ENCODE data around the gene MIEF1.

MIEF1 gene

GRCh38 chr22:39476664-39477063 lies 25.4 kb upstream of the MIEF1 start:
- DNase-seq (ENCODE audit: low read depth), result no peak
- TF ChIP-seq, protein P1, sequence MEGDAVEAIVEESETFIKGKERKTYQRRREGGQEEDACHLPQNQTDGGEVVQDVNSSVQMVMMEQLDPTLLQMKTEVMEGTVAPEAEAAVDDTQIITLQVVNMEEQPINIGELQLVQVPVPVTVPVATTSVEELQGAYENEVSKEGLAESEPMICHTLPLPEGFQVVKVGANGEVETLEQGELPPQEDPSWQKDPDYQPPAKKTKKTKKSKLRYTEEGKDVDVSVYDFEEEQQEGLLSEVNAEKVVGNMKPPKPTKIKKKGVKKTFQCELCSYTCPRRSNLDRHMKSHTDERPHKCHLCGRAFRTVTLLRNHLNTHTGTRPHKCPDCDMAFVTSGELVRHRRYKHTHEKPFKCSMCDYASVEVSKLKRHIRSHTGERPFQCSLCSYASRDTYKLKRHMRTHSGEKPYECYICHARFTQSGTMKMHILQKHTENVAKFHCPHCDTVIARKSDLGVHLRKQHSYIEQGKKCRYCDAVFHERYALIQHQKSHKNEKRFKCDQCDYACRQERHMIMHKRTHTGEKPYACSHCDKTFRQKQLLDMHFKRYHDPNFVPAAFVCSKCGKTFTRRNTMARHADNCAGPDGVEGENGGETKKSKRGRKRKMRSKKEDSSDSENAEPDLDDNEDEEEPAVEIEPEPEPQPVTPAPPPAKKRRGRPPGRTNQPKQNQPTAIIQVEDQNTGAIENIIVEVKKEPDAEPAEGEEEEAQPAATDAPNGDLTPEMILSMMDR (IDR thresholded peaks at IDR 0.05; ENCODE audit: insufficient read depth, low read depth, low read length, missing control alignments), result no peak
- no peak overlapping the region for H3K4me3 ChIP-seq (ENCODE audit: low read length)

GRCh38 chr22:39477542-39477941 lies 24.5 kb upstream of the MIEF1 start:
- no peak for DNase-seq (ENCODE audit: low read depth)
- TF ChIP-seq, protein P1 (IDR thresholded peaks at IDR 0.05; ENCODE audit: insufficient read depth, low read depth, low read length, missing control alignments), result no peak
- no peak overlapping the region for H3K4me3 ChIP-seq (ENCODE audit: low read length)

DNA sequence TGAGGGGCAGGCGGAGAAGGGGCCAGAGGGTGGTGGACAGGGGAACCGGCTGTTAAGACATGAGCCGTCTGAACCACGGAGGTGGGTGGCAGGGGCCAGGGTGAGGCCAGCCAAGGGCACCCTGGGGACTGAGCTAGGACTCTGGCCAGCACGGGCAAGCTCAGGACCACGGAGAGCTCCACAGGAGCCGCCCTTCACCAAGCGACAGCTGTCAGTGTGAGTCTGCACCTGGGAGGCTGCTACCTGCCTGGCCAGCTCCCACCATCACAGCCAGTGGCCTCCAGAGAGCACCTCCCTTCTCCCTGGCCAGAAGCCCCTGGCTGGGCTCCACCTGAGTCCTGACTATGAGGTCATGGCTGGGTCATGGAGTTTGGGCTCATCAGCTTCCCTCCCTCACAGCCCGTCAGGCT lies 23.6 kb upstream of the MIEF1 start:
- TF ChIP-seq, protein P1 (IDR thresholded peaks at IDR 0.05; ENCODE audit: insufficient read depth, low read depth, low read length, missing control alignments), result no peak
- H3K4me3 ChIP-seq (ENCODE audit: low read length), result no peak overlapping the region
- DNase-seq (ENCODE audit: low read depth), result peak; percentile 61

- H3K4me3 ChIP-seq (ENCODE audit: low read length), result no peak overlapping the region
- TF ChIP-seq, protein P1 (IDR thresholded peaks at IDR 0.05; ENCODE audit: insufficient read depth, low read depth, low read length, missing control alignments), result no peak
- DNase-seq (ENCODE audit: low read depth), result no peak
These were observed 22.8 kb upstream of the MIEF1 start for GRCh38 chr22:39479254-39479653.

DNA sequence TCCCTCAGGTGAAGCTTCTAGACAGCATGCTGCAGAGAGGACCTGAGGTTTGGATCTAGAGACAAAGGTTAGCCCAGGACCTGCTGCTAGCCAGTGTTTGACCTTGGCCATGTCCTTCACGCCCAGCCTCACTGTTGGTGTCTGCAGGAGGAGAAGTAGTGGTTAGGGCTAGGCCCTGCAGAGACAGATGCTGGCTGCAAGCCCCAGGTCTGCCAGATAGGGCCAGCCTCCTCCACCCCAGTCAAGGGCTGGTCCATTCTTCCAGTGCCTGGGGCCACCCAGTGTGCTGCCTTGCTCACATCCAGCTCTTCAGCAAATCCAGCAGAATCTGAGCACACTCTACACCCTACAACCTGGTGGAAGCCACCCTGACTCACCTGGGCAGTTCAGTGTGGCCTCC lies 21.5 kb upstream of the MIEF1 start:
- DNase-seq (ENCODE audit: low read depth), result no peak
- H3K4me3 ChIP-seq (ENCODE audit: low read length), result no peak overlapping the region
- TF ChIP-seq, protein P1 (IDR thresholded peaks at IDR 0.05; ENCODE audit: insufficient read depth, low read depth, low read length, missing control alignments), result no peak

GRCh38 chr22:39481054-39481453 lies 21.0 kb upstream of the MIEF1 start:
- TF ChIP-seq, protein P1 (IDR thresholded peaks at IDR 0.05; ENCODE audit: insufficient read depth, low read depth, low read length, missing control alignments), result no peak
- no peak overlapping the region for H3K4me3 ChIP-seq (ENCODE audit: low read length)
- DNase-seq (ENCODE audit: low read depth), result no peak

DNA sequence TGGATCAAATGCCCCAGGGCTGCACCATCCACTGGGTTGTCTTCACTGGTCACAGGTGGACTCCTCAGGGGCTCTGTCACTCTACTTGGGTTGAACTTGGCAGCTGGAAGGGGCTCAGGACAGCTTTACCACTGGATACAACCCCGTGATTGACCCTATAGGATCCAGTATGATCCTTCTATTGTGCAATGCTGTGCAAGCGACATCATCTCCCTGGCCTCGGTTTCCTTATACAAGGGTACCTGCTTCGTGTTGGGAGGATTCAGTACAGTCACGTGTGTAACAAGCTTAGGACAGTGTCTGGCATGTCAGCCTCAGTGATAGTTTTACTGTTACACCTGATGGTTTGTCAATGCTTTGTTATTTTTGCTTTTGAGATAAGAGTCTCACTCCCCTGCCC lies 20.5 kb upstream of the MIEF1 start:
- TF ChIP-seq, protein P1 (IDR thresholded peaks at IDR 0.05; ENCODE audit: insufficient read depth, low read depth, low read length, missing control alignments), result no peak
- no peak overlapping the region for H3K4me3 ChIP-seq (ENCODE audit: low read length)
- DNase-seq (ENCODE audit: low read depth), result no peak
